Upper lobe of right lung (tissue), 1 donor: Measurements from ENCODE around the gene NHERF2. TPM values are rescaled to one million over a fixed set of nuclear protein-coding genes. Genes with fewer than 3 reads are reported as not detected.

Source experiments
- ATAC-seq: fragments of 200-7000 bp; cut with Tn5 transposase; one replicate; pipeline ENCODE4 v1.9.1; 2020; ENCODE audit warnings: mild to moderate bottlenecking, moderate library complexity
- DNase-seq: peaks from one replicate; pipeline ENCODE4 v3.0.0-alpha.2; 2020
- H3K27ac ChIP-seq: fragments of 200-600 bp; one replicate; pipeline ENCODE4 v1.8.0; 2022
- H3K27me3 ChIP-seq: fragments of 200-600 bp; one replicate; pipeline ENCODE4 v1.8.0; 2022; ENCODE audit warnings: mild to moderate bottlenecking
- H3K36me3 ChIP-seq: fragments of 200-600 bp; one replicate; pipeline ENCODE4 v1.8.0; 2022
- H3K4me1 ChIP-seq: fragments of 200-600 bp; one replicate; pipeline ENCODE4 v1.8.0; 2022
- H3K4me3 ChIP-seq: fragments of 200-600 bp; one replicate; pipeline ENCODE4 v1.8.0; 2022; ENCODE audit warnings: mild to moderate bottlenecking
- H3K9me3 ChIP-seq: fragments of 200-600 bp; one replicate; pipeline ENCODE4 v1.8.0; 2022
- CTCF ChIP-seq: fragments of 200-600 bp; IDR thresholded peaks from one replicate; pipeline ENCODE4 v1.8.0; 2022; ENCODE audit warnings: antibody characterized with exemption
- intact Hi-C: fragments of 100-400 bp; cut with DNase I; formaldehyde crosslinking; loops from one replicate; pipeline ENCODE4 v1.11.0; 2022
- total RNA-seq: library from RNA; stranded (reverse); fragmentation: NEBNext Ultra II Directional; extraction: Animal tissue kit (Norgen Biotek cat#: 25700); gene quantifications from one replicate; pipeline ENCODE4 v1.2.1, GENCODE V29; 2021
- donor health status: DM: no; HTN: yes; CAD: no; lungs with severe emphysema.

The NHERF2 gene
- total RNA-seq, 1 donor from 2014 or later: 363 TPM

GRCh38 chr16:1998852-1999801 is 27.6 kb upstream of the NHERF2 start:
- peaks cover 70% of the 10 kb centered on the region for H3K36me3 ChIP-seq

GRCh38 chr16:1999866-2000514 is 26.7 kb upstream of the NHERF2 start:
- H3K27ac ChIP-seq: no peak overlapping the region
- H3K36me3 ChIP-seq: peaks cover 70% of the 10 kb centered on the region
- DNase-seq (no peak), ATAC-seq (no peak)
- H3K9me3 ChIP-seq: no peaks in the 10 kb centered on the region
- no peaks in the 10 kb centered on the region for H3K27me3 ChIP-seq
- H3K4me1 ChIP-seq: peaks cover 24% of the 10 kb centered on the region
- H3K4me3 ChIP-seq: no peak overlapping the region
- TF ChIP-seq CTCF: no peak
- intact Hi-C loops: no loop called here

More at GRCh38 chr16:1998852-1999801, 27.6 kb upstream of the NHERF2 start:
- no peak overlapping the region for H3K4me3 ChIP-seq
- no peak overlapping the region for H3K27ac ChIP-seq
- DNase-seq: no peak
- H3K9me3 ChIP-seq: no peaks in the 10 kb centered on the region
- intact Hi-C loops: no loop called here
- no peak for ATAC-seq
- no peaks in the 10 kb centered on the region for H3K27me3 ChIP-seq
- peaks cover 15% of the 10 kb centered on the region for H3K4me1 ChIP-seq
- no peak for TF ChIP-seq CTCF

- DNase-seq (no peak), ATAC-seq (no peak)
- intact Hi-C loops: no loop called here
- Histone ChIP-seq H3K36me3 (peaks cover 70% of the 10 kb centered on the region), H3K4me3 (no peak overlapping the region), H3K4me1 (peaks cover 34% of the 10 kb centered on the region), H3K9me3 (no peaks in the 10 kb centered on the region), H3K27me3 (no peaks in the 10 kb centered on the region), H3K27ac (no peak overlapping the region)
- no peak for TF ChIP-seq CTCF
Measured at GRCh38 chr16:2001035-2001434, 25.7 kb upstream of the NHERF2 start.

- ATAC-seq: no peak
Measured at GRCh38 chr16:2001456-2002355, 25.0 kb upstream of the NHERF2 start.

More at GRCh38 chr16:2001456-2002355, 25.0 kb upstream of the NHERF2 start:
- Histone ChIP-seq H3K4me3 (no peak overlapping the region), H3K4me1 (peaks cover 37% of the 10 kb centered on the region), H3K27me3 (no peaks in the 10 kb centered on the region), H3K9me3 (no peaks in the 10 kb centered on the region), H3K36me3 (peaks cover 68% of the 10 kb centered on the region), H3K27ac (no peak overlapping the region)
- TF ChIP-seq CTCF: no peak
- DNase-seq: no peak
- intact Hi-C loops: no loop called here
